ENCODE results near the gene ATG14. TPM values are rescaled to one million over a fixed set of nuclear protein-coding genes. Genes with fewer than 3 reads are reported as not detected.
A peak's percentile ranks its signal among the peaks of the same experiment; 100 is the strongest.

The ATG14 gene
- total RNA-seq, 1 experiment from 2014 or later, result 13.6 TPM

- Histone ChIP-seq H3K4me3 (no peak overlapping the region), H3K27me3 (ENCODE audit: insufficient read depth, low read depth) (no peaks in the 10 kb centered on the region), H3K9me2 (ENCODE audit: insufficient read depth) (no peaks in the 10 kb centered on the region), H3K4me2 (peak overlapping the region; percentile 57; the same call in 1 of the 2 replicates), H3K79me2 (ENCODE audit: low read depth) (no peaks in the 10 kb centered on the region), H3K36me3 (ENCODE audit: low read depth) (no peaks in the 10 kb centered on the region), H2AFZ (no peak overlapping the region; the same call in 1 of the 2 replicates), H3F3A (ENCODE audit: insufficient read depth, low read depth) (peaks cover 20% of the 10 kb centered on the region), H4K20me1 (ENCODE audit: insufficient read depth) (no peaks in the 10 kb centered on the region), H3K27ac (peak overlapping the region; percentile 86), H3K9me3 (ENCODE audit: insufficient read depth, low read depth) (no peaks in the 10 kb centered on the region), H3K4me1 (replicated peaks; ENCODE audit: insufficient read depth) (peaks cover 49% of the 10 kb centered on the region)
- BruUV-seq (replicated peaks), result no TSS peak
- ChIA-PET POLR2A (ENCODE audit: unreplicated experiment) (interaction anchor here (0.7 kb wide), 1 partner anchor 180 kb away, joined by 4 read pairs; no protein-coding TSS in a partner anchor), CTCF (interaction anchor here (0.6 to 1.9 kb wide), 8 partner anchors 17 to 974 kb away, joined by 3 to 14 read pairs (median 4); no protein-coding TSS in a partner anchor)
- intact Hi-C loops (cut with micrococcal nuclease; ENCODE audit: unreplicated experiment), result loop anchor here (1.0 to 10.0 kb wide), 3 partner anchors 134 to 219 kb away; partner anchors contain the start of gene KTN1
- TF ChIP-seq EZH2 (IDR thresholded peaks at IDR 0.05; ENCODE audit: low read depth), result no peak
- peak; percentile 88 for TF ChIP-seq CTCF (conservative IDR thresholded peaks at IDR 0.05)
- peak in 1 of 2 experiments; percentile 49 for DNase-seq
Observed at GRCh38 chr14:55446127-55446736, 34.6 kb upstream of the ATG14 start.

- H3F3A ChIP-seq (ENCODE audit: insufficient read depth, low read depth), result 0 out of 2 replicates have a peak, but pooled peaks cover 3% of the 10 kb centered on the region
- BruUV-seq (replicated peaks), result no TSS peak
- no peak overlapping the region for H2AFZ ChIP-seq
- ChIA-PET CTCF (no interaction called here), POLR2A (ENCODE audit: unreplicated experiment) (interaction anchor here (0.7 kb wide), 1 partner anchor 26 kb away, joined by 5 read pairs; no protein-coding TSS in a partner anchor)
- no peaks in the 10 kb centered on the region for H3K9me3 ChIP-seq (ENCODE audit: insufficient read depth, low read depth)
- TF ChIP-seq EZH2 (IDR thresholded peaks at IDR 0.05; ENCODE audit: low read depth) (no peak), CTCF (conservative IDR thresholded peaks at IDR 0.05) (no peak)
- no peaks in the 10 kb centered on the region for H3K36me3 ChIP-seq (ENCODE audit: low read depth)
- H4K20me1 ChIP-seq (ENCODE audit: insufficient read depth), result no peaks in the 10 kb centered on the region
- no peak overlapping the region for H3K27ac ChIP-seq
- no peaks in the 10 kb centered on the region for H3K27me3 ChIP-seq (ENCODE audit: insufficient read depth, low read depth)
- no peaks in the 10 kb centered on the region for H3K9me2 ChIP-seq (ENCODE audit: insufficient read depth)
- H3K79me2 ChIP-seq (ENCODE audit: low read depth), result no peaks in the 10 kb centered on the region
- no peak for DNase-seq
- no peak overlapping the region for H3K4me3 ChIP-seq
- intact Hi-C loops (cut with micrococcal nuclease; ENCODE audit: unreplicated experiment), result loop anchor here (10.0 kb wide), 1 partner anchor 224 kb away; no protein-coding TSS in a partner anchor
- H3K4me2 ChIP-seq, result no peak overlapping the region
- H3K4me1 ChIP-seq (replicated peaks; ENCODE audit: insufficient read depth), result peaks cover 4% of the 10 kb centered on the region
Observed at GRCh38 chr14:55441286-55441685, 29.7 kb upstream of the ATG14 start.

- no peak for TF ChIP-seq EZH2 (IDR thresholded peaks at IDR 0.05; ENCODE audit: low read depth)
- H3K4me1 ChIP-seq (replicated peaks; ENCODE audit: insufficient read depth), result peaks cover 5% of the 10 kb centered on the region
- no peaks in the 10 kb centered on the region for H3K36me3 ChIP-seq (ENCODE audit: low read depth)
- CTCF ChIA-PET, result interaction anchor here (0.6 kb wide), 1 partner anchor 678 kb away, joined by 13 read pairs; no protein-coding TSS in a partner anchor
- H3K27me3 ChIP-seq (ENCODE audit: insufficient read depth, low read depth), result no peaks in the 10 kb centered on the region
- H3K4me3 ChIP-seq, result no peak within 1 kb of the TSS
- POLR2A ChIA-PET (ENCODE audit: unreplicated experiment), result no interaction called here
- no peaks in the 10 kb centered on the region for H4K20me1 ChIP-seq (ENCODE audit: insufficient read depth)
- no peak for DNase-seq
- H3F3A ChIP-seq (ENCODE audit: insufficient read depth, low read depth), result peaks cover 4% of the 10 kb centered on the region; the same call in 1 of the 2 replicates
- H3K9me2 ChIP-seq (ENCODE audit: insufficient read depth), result no peaks in the 10 kb centered on the region
- no peaks in the 10 kb centered on the region for H3K79me2 ChIP-seq (ENCODE audit: low read depth)
- no TSS peak for BruUV-seq (replicated peaks)
- H3K27ac ChIP-seq, result no peak within 1 kb of the TSS
- intact Hi-C loops (cut with micrococcal nuclease; ENCODE audit: unreplicated experiment), result loop anchor here (10.0 kb wide), 1 partner anchor 224 kb away; no protein-coding TSS in a partner anchor
- H3K9me3 ChIP-seq (ENCODE audit: insufficient read depth, low read depth), result no peaks in the 10 kb centered on the region
- no peak within 1 kb of the TSS for H2AFZ ChIP-seq
- no peak within 1 kb of the TSS for H3K4me2 ChIP-seq
Observed at GRCh38 chr14:55440385-55440784, 28.8 kb upstream of the ATG14 start, which contains the start of gene TBPL2. Gene TBPL2 (minus strand): TSS chr14:55440616. CDS start chr14:55440449, 167 bp downstream.
